Measurements from ENCODE around the gene TMEM163.

DNA sequence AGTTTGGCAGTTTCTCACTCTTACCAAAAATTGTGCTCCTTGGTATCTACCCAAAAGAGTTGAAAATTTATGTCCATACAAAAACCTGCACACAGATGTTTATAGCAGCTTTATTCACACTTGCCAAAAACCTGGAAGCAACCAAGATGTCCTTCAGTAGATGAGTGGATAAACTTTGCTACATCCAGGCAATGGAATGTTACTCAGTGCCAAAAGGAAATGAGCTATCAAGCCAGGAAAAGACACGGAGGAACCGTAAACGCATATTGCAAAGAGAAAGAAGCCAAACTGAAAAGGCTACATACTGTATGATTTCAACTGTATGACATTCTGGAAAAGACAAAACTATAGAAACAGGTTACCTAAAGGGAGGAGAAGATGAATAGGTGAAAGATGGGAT lies 36.1 kb downstream of the TMEM163 start:
- TF ChIP-seq, protein P1, sequence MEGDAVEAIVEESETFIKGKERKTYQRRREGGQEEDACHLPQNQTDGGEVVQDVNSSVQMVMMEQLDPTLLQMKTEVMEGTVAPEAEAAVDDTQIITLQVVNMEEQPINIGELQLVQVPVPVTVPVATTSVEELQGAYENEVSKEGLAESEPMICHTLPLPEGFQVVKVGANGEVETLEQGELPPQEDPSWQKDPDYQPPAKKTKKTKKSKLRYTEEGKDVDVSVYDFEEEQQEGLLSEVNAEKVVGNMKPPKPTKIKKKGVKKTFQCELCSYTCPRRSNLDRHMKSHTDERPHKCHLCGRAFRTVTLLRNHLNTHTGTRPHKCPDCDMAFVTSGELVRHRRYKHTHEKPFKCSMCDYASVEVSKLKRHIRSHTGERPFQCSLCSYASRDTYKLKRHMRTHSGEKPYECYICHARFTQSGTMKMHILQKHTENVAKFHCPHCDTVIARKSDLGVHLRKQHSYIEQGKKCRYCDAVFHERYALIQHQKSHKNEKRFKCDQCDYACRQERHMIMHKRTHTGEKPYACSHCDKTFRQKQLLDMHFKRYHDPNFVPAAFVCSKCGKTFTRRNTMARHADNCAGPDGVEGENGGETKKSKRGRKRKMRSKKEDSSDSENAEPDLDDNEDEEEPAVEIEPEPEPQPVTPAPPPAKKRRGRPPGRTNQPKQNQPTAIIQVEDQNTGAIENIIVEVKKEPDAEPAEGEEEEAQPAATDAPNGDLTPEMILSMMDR (IDR thresholded peaks at IDR 0.05) = no peak
- TF ChIP-seq POLR2A (IDR thresholded peaks at IDR 0.05) = no peak

Data from uterus (tissue), 2 donors.